Ascending aorta (tissue), 2 donors: ENCODE measurements around the gene MYH6. TPM values are rescaled to one million over a fixed set of nuclear protein-coding genes. Genes with fewer than 3 reads are reported as not detected.
"Not testable (repeated sequence)": the region's sequence is repeated elsewhere in the genome, so short reads cannot be mapped to it uniquely, and the experiment has no call there.

Experiments
- DNase-seq, 2 donors: peaks; one replicate each; pipeline ENCODE4 v3.0.0-alpha.2; 2019; ENCODE audit warnings: low spot score in 2 of 2
- H3K27ac ChIP-seq, 2 donors: fragments of 200-600 bp; sonication (generic); one replicate each; pipeline ENCODE4 v1.5.1; 2016 to 2017; ENCODE audit warnings: mild to moderate bottlenecking in 1 of 2
- H3K27me3 ChIP-seq: fragments of 200-600 bp; sonication (generic); one replicate; pipeline ENCODE4 v1.5.1; 2017
- H3K36me3 ChIP-seq, 2 donors: fragments of 200-600 bp; sonication (generic); one replicate each; pipeline ENCODE4 v1.5.1; 2016
- H3K4me1 ChIP-seq, 2 donors: fragments of 200-600 bp; sonication (generic); one replicate each; pipeline ENCODE4 v1.5.1; 2016 to 2017; ENCODE audit warnings: mild to moderate bottlenecking in 1 of 2
- H3K4me3 ChIP-seq, 2 donors: fragments of 200-600 bp; sonication (generic); one replicate each; pipeline ENCODE4 v1.5.1; 2016 to 2017; ENCODE audit warnings: mild to moderate bottlenecking in 1 of 2
- H3K9me3 ChIP-seq, 2 donors: fragments of 200-600 bp; sonication (generic); one replicate each; pipeline ENCODE4 v1.5.1; 2016
- intact Hi-C: fragments of 100-400 bp; cut with DNase I; formaldehyde crosslinking; loops from one replicate; pipeline ENCODE4 v1.15.1; 2023
- total RNA-seq: library from RNA; depleted of rRNA; stranded (reverse); fragments of >200 nt; gene quantifications from one replicate; pipeline ENCODE4 v1.1.0, GENCODE V29; 2016
- TF ChIP-seq, protein P1 (sequence below), 3 experiments: fragments of 200-600 bp in 2 of 3; fragments of 450-650 bp in 1 of 3; sonication (generic) in 2 of 3; IDR thresholded peaks; one replicate each; pipeline ENCODE4 v1.5.1; 2016 to 2019; ENCODE audit warnings: antibody characterized with exemption in 3 of 3, mild to moderate bottlenecking in 1 of 3, moderate library complexity in 1 of 3

The MYH6 gene
- not detected for total RNA-seq

GRCh38 chr14:23407516-23408306 lies at the start of gene MYH6:
Gene MYH6, minus strand, starts transcription at chr14:23408273. Its CDS starts 1,050 bp downstream, at chr14:23407223.
- Histone ChIP-seq H3K27me3 (no peaks in the 10 kb centered on the region), H3K36me3 (no peaks in the 10 kb centered on the region), H3K4me1 (no peaks in the 10 kb centered on the region), H3K27ac (no peak within 1 kb of the TSS), H3K9me3 (no peaks in the 10 kb centered on the region), H3K4me3 (no peak within 1 kb of the TSS)
- DNase-seq, result no peak
- intact Hi-C loops, result no loop called here
- TF ChIP-seq, protein P1, sequence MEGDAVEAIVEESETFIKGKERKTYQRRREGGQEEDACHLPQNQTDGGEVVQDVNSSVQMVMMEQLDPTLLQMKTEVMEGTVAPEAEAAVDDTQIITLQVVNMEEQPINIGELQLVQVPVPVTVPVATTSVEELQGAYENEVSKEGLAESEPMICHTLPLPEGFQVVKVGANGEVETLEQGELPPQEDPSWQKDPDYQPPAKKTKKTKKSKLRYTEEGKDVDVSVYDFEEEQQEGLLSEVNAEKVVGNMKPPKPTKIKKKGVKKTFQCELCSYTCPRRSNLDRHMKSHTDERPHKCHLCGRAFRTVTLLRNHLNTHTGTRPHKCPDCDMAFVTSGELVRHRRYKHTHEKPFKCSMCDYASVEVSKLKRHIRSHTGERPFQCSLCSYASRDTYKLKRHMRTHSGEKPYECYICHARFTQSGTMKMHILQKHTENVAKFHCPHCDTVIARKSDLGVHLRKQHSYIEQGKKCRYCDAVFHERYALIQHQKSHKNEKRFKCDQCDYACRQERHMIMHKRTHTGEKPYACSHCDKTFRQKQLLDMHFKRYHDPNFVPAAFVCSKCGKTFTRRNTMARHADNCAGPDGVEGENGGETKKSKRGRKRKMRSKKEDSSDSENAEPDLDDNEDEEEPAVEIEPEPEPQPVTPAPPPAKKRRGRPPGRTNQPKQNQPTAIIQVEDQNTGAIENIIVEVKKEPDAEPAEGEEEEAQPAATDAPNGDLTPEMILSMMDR (IDR thresholded peaks at IDR 0.05), result no peak

DNA sequence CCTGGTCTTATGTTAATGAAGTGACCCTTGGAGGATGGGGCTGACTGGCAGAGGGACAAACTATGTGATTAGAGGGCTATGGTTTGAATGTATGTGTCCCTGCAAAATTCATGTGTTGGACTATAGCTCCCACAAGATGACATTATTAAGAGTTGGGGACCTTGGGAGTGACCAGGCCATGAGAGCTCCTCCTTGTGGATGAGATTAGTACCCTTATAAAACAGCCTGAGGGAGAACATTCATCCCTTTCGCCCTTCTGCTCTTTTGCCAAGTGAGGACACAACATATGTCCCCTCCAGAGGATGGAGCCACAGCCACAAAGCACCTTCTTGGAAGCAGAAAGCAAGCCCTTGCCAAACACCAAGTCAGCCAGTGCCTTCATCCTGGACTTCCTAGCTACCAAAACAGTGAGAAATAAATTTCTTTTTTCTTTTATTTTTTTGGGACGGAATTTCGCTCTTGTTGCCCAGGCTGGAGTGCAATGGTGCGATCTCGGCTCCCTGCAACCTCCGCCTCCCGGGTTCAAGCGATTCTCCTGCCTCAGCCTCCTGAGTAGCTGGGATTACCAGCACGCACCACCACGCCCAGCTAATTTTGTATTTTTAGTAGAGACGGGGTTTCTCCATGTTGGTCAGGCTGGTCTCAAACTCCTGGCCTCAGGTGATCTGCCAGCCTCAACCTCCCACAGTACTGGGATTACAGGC lies 49.0 kb upstream of the MYH6 start:
- H3K27me3 ChIP-seq, H3K27ac ChIP-seq, H3K9me3 ChIP-seq, H3K4me1 ChIP-seq, H3K36me3 ChIP-seq, H3K4me3 ChIP-seq, DNase-seq, intact Hi-C loops: not testable (repeated sequence)

DNA sequence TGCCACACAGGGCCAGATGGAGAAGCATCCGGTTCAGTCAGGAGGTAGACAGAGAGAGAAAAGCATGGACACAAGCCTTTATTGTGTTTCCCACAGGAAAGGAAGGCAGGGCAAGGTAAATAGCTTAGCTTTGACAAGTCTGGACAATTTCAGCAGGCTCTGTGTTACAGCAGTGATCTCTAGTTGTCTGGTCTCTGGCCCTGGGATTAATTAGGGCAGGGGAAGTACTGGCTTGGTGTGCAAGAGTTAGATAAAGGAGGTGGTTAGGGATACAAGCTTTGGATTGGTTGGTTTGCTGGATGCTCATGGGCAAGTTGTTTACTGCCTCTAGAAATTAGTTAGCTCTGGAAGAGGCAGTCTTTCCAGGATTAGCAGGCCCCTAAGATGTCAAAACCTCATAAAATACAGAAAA lies 46.4 kb upstream of the MYH6 start:
- H3K4me3 ChIP-seq, result no peak overlapping the region
- H3K4me1 ChIP-seq, result no peaks in the 10 kb centered on the region
- no peaks in the 10 kb centered on the region for H3K27me3 ChIP-seq
- no peak for DNase-seq
- TF ChIP-seq, protein P1 (IDR thresholded peaks at IDR 0.05), result no peak
- H3K27ac ChIP-seq, result no peak overlapping the region
- intact Hi-C loops, result no loop called here
- H3K36me3 ChIP-seq, result no peaks in the 10 kb centered on the region
- no peaks in the 10 kb centered on the region for H3K9me3 ChIP-seq

- Histone ChIP-seq H3K27ac (no peak overlapping the region), H3K4me3 (no peak overlapping the region), H3K9me3 (no peaks in the 10 kb centered on the region), H3K27me3 (no peaks in the 10 kb centered on the region), H3K4me1 (no peaks in the 10 kb centered on the region), H3K36me3 (no peaks in the 10 kb centered on the region)
- intact Hi-C loops, result no loop called here
- TF ChIP-seq, protein P1 (IDR thresholded peaks at IDR 0.05), result no peak
- DNase-seq, result no peak
Measured at GRCh38 chr14:23452237-23452636, 44.2 kb upstream of the MYH6 start.

DNA sequence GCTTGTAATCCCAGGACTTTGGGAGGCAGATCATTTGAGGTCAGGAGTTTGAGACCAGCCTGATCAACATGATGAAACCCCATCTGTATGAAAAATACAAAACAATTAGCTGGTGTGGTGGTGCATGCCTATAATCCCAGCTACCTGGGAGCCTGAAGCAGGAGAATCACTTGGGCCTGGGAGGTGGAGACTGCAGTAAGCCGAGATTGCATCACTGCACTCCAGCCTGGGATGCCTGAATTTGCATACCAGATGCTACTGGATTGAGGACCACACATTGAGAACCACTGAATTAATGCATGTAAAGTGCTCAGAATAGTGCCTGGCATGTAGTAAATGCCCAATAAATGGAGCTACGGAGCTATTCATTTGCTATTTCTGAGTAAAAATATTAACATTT lies 42.3 kb upstream of the MYH6 start:
- no peak overlapping the region for H3K4me3 ChIP-seq
- H3K27me3 ChIP-seq, result no peaks in the 10 kb centered on the region
- DNase-seq, result no peak
- no peaks in the 10 kb centered on the region for H3K36me3 ChIP-seq
- H3K4me1 ChIP-seq, result no peaks in the 10 kb centered on the region
- no peak overlapping the region for H3K27ac ChIP-seq
- TF ChIP-seq, protein P1 (IDR thresholded peaks at IDR 0.05), result no peak
- intact Hi-C loops, result no loop called here
- H3K9me3 ChIP-seq, result no peaks in the 10 kb centered on the region

- intact Hi-C loops, result no loop called here
- TF ChIP-seq, protein P1 (IDR thresholded peaks at IDR 0.05), result no peak
- H3K4me3 ChIP-seq, result no peak overlapping the region
- no peaks in the 10 kb centered on the region for H3K4me1 ChIP-seq
- H3K36me3 ChIP-seq, result no peaks in the 10 kb centered on the region
- H3K27ac ChIP-seq, result no peak overlapping the region
- H3K27me3 ChIP-seq, result no peaks in the 10 kb centered on the region
- no peaks in the 10 kb centered on the region for H3K9me3 ChIP-seq
- DNase-seq, result no peak
Measured at GRCh38 chr14:23449314-23449713, 41.2 kb upstream of the MYH6 start.
